Measurements from ENCODE around the gene POLR2H. TPM values are rescaled to one million over a fixed set of nuclear protein-coding genes. Genes with fewer than 3 reads are reported as not detected.

POLR2H gene
- total RNA-seq, 1 experiment from 2014 or later = 153 TPM

DNA sequence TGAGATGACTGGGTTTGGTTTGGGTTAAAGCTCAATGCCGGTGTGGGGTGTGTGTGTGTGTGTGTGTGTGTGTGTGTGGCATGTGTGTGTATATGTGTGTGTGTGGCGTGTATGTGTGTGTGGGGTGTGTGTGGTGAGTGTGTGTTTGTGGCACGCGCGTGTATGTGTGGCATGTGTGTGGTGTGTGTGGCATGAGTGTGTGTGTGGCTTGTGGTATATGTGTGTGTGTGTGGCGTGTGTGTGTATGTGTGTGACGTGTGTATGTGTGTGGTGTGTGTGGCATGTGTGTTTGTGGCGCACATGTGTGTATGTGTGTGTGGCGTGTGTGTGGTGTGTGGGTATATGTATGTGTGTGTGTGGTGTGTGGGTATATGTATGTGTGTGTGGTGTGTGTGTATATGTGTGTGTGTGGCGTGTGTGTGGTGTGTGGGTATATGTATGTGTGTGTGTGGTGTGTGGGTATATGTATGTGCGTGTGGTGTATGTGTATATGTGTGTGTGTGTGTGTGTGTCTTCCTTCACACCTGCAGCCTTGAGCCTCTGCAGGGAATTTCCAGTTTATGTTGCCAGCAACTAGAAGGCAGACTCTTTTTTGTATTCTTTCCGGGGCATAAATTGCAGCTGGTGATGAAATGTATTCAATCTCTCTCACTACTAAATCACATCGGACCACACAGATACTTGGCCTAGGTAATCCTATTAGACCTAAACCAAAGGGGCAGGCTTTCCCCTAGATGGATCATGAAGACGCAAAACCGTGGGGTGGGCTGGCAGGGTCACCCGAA is 53.1 kb downstream of the POLR2H start:
- BruUV-seq (replicated peaks) = no TSS peak
- intact Hi-C loops (cut with micrococcal nuclease; ENCODE audit: unreplicated experiment) = loop anchor here (5.0 kb wide), 1 partner anchor 363 kb away; no protein-coding TSS in a partner anchor
- no peaks in the 10 kb centered on the region for H3K79me2 ChIP-seq (ENCODE audit: low read depth)
- H3K27me3 ChIP-seq (ENCODE audit: insufficient read depth, low read depth) = peaks cover 22% of the 10 kb centered on the region; the same call in 1 of the 2 replicates
- H4K20me1 ChIP-seq (ENCODE audit: insufficient read depth) = no peaks in the 10 kb centered on the region
- H3K4me3 ChIP-seq = no peak overlapping the region
- H3K4me2 ChIP-seq = no peak overlapping the region
- H3K9me2 ChIP-seq (ENCODE audit: insufficient read depth) = no peaks in the 10 kb centered on the region
- no peak for DNase-seq
- no peaks in the 10 kb centered on the region for H3K9me3 ChIP-seq (ENCODE audit: insufficient read depth, low read depth)
- no peaks in the 10 kb centered on the region for H3K4me1 ChIP-seq (replicated peaks; ENCODE audit: insufficient read depth)
- no peak overlapping the region for H2AFZ ChIP-seq
- H3K36me3 ChIP-seq (ENCODE audit: low read depth) = no peaks in the 10 kb centered on the region
- no peaks in the 10 kb centered on the region; the same call in 1 of the 2 replicates for H3F3A ChIP-seq (ENCODE audit: insufficient read depth, low read depth)
- TF ChIP-seq, protein P1, sequence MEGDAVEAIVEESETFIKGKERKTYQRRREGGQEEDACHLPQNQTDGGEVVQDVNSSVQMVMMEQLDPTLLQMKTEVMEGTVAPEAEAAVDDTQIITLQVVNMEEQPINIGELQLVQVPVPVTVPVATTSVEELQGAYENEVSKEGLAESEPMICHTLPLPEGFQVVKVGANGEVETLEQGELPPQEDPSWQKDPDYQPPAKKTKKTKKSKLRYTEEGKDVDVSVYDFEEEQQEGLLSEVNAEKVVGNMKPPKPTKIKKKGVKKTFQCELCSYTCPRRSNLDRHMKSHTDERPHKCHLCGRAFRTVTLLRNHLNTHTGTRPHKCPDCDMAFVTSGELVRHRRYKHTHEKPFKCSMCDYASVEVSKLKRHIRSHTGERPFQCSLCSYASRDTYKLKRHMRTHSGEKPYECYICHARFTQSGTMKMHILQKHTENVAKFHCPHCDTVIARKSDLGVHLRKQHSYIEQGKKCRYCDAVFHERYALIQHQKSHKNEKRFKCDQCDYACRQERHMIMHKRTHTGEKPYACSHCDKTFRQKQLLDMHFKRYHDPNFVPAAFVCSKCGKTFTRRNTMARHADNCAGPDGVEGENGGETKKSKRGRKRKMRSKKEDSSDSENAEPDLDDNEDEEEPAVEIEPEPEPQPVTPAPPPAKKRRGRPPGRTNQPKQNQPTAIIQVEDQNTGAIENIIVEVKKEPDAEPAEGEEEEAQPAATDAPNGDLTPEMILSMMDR (conservative IDR thresholded peaks at IDR 0.05) = no peak
- CTCF ChIA-PET = interaction anchor here (0.6 to 1.1 kb wide), 3 partner anchors 40 to 123 kb away, joined by 3 to 4 read pairs (median 3); no protein-coding TSS in a partner anchor
- H3K27ac ChIP-seq = no peak overlapping the region
- POLR2A ChIA-PET (ENCODE audit: unreplicated experiment) = no interaction called here

DNA sequence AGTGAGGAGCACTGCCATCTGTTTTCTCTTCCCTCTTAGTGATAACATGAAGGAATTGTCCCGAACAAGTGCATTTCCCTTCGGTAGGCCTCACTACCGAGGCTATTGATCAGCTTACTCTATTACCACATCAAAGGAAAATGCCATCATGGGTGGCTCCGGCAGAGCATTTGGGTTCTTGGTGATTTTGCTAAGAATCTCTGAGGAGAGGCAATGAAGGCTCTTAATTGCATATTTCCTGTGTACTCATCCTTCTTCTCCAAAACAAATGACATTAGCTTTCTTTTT is 53.6 kb downstream of the POLR2H start:
- Histone ChIP-seq H2AFZ (no peak overlapping the region), H3K9me2 (ENCODE audit: insufficient read depth) (no peaks in the 10 kb centered on the region), H4K20me1 (ENCODE audit: insufficient read depth) (no peaks in the 10 kb centered on the region), H3K36me3 (ENCODE audit: low read depth) (no peaks in the 10 kb centered on the region), H3K4me1 (replicated peaks; ENCODE audit: insufficient read depth) (no peaks in the 10 kb centered on the region), H3F3A (ENCODE audit: insufficient read depth, low read depth) (no peaks in the 10 kb centered on the region; the same call in 1 of the 2 replicates), H3K27ac (no peak overlapping the region), H3K4me2 (no peak overlapping the region), H3K27me3 (ENCODE audit: insufficient read depth, low read depth) (peaks cover 17% of the 10 kb centered on the region; the same call in 1 of the 2 replicates), H3K79me2 (ENCODE audit: low read depth) (no peaks in the 10 kb centered on the region), H3K4me3 (no peak overlapping the region), H3K9me3 (ENCODE audit: insufficient read depth, low read depth) (no peaks in the 10 kb centered on the region)
- no peak for DNase-seq
- no TSS peak for BruUV-seq (replicated peaks)
- no peak for TF ChIP-seq EZH2 (IDR thresholded peaks at IDR 0.05; ENCODE audit: low read depth)
- TF ChIP-seq, protein P1 (conservative IDR thresholded peaks at IDR 0.05) = no peak
- ChIA-PET POLR2A (ENCODE audit: unreplicated experiment) (no interaction called here), CTCF (interaction anchor here (0.6 to 1.1 kb wide), 2 partner anchors 43 to 122 kb away, joined by 3 to 4 read pairs; no protein-coding TSS in a partner anchor)
- intact Hi-C loops (cut with micrococcal nuclease; ENCODE audit: unreplicated experiment) = loop anchor here (5.0 kb wide), 1 partner anchor 362 kb away; no protein-coding TSS in a partner anchor

DNA sequence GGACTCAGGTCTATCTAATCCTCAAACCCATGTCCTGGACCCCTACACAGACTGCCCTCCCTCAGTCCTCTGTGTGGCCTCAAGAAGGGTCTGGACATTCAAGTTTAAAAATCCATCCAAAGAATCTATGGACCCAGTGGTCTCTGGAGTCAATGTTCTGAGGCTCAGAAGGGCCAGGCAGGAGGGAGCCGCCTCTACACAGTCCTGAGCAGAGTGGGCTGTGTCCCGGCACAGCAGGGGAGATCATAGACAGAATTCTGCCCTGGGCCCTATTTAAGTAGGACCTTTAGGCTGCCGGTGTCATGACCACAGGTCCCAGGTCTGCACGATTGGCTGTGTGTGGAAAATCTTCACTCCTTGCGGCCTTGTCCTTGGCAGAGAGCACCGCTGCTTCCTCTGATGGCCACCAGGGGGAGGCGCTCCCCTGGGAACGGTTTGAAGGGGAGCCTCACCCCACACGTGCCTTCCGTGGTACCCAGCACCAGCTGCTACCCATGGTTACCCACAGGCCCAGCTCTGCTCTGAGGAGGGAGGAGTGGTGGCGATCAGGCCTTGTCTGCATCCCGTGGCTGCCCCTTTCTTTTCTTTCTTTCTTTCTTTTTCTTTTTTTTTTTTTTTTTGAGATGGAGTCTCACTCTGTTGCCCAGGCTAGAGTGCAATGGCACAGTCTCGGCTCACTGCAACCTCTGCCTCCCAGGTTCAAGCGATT is 56.3 kb downstream of the POLR2H start:
- Histone ChIP-seq H3K9me2 (ENCODE audit: insufficient read depth) (no peaks in the 10 kb centered on the region), H3F3A (ENCODE audit: insufficient read depth, low read depth) (no peaks in the 10 kb centered on the region; the same call in 1 of the 2 replicates), H2AFZ (no peak overlapping the region), H3K27ac (no peak overlapping the region), H3K36me3 (ENCODE audit: low read depth) (no peaks in the 10 kb centered on the region), H3K27me3 (ENCODE audit: insufficient read depth, low read depth) (peaks cover 11% of the 10 kb centered on the region; the same call in 1 of the 2 replicates), H3K9me3 (ENCODE audit: insufficient read depth, low read depth) (0 out of 2 replicates have a peak, but pooled peaks cover 4% of the 10 kb centered on the region), H4K20me1 (ENCODE audit: insufficient read depth) (no peaks in the 10 kb centered on the region), H3K4me1 (replicated peaks; ENCODE audit: insufficient read depth) (no peaks in the 10 kb centered on the region), H3K79me2 (ENCODE audit: low read depth) (no peaks in the 10 kb centered on the region), H3K4me2 (no peak overlapping the region), H3K4me3 (no peak overlapping the region)
- ChIA-PET POLR2A (ENCODE audit: unreplicated experiment) (no interaction called here), CTCF (interaction anchor here (0.7 to 1.4 kb wide), 3 partner anchors 36 to 96 kb away, joined by 4 to 11 read pairs (median 7); no protein-coding TSS in a partner anchor)
- no peak for TF ChIP-seq EZH2 (IDR thresholded peaks at IDR 0.05; ENCODE audit: low read depth)
- TF ChIP-seq, protein P1 (conservative IDR thresholded peaks at IDR 0.05) = peak; percentile 98
- BruUV-seq (replicated peaks) = no TSS peak
- DNase-seq = peak; percentile 57 to 75
- intact Hi-C loops (cut with micrococcal nuclease; ENCODE audit: unreplicated experiment) = loop anchor here (1.0 to 5.0 kb wide), 5 partner anchors 46 to 360 kb away; no protein-coding TSS in a partner anchor

Other genes with a start within 250 kb of the POLR2H start
- 45.7 and 54.1 TPM in 2 replicates for gene EIF2B5, start 226.4 kb upstream of the POLR2H start, total RNA-seq (2021)
- 101 and 108 TPM in 2 replicates for gene DVL3, start 206.3 kb upstream of the POLR2H start, total RNA-seq (2021)
- gene AP2M1, start 186.9 kb upstream of the POLR2H start, total RNA-seq (2021) = 586 and 606 TPM in 2 replicates
- 98.8 and 137 TPM in 2 replicates for gene ABCF3, start 175.5 kb upstream of the POLR2H start, total RNA-seq (2021)
- gene VWA5B2, start 132.1 kb upstream of the POLR2H start, total RNA-seq (2021) = 0.53 and 0.76 TPM in 2 replicates
- 81.1 and 95.1 TPM in 2 replicates for gene ALG3, start 112.7 kb upstream of the POLR2H start, total RNA-seq (2021)
- 11.7 and 12.1 TPM in 2 replicates for gene EEF1AKMT4, start 112.0 kb upstream of the POLR2H start, total RNA-seq (2021)
- gene CAMK2N2, start 100.2 kb upstream of the POLR2H start, total RNA-seq (2021) = 2.2 and 2.6 TPM in 2 replicates
- gene ECE2, start 85.7 kb upstream of the POLR2H start, total RNA-seq (2021) = not detected in 2 replicates
- 521 and 788 TPM in 2 replicates for gene PSMD2, start 62.5 kb upstream of the POLR2H start, total RNA-seq (2021)
- 657 and 721 TPM in 2 replicates for gene EIF4G1, start 47.1 kb upstream of the POLR2H start, total RNA-seq (2021)
- gene FAM131A, start 24.1 kb upstream of the POLR2H start, total RNA-seq (2021) = 25.5 and 28.2 TPM in 2 replicates
- 27.1 and 33.0 TPM in 2 replicates for gene CLCN2, start 105 bp upstream of the POLR2H start, total RNA-seq (2021)
- not detected in 2 replicates for gene THPO, start 16.5 kb downstream of the POLR2H start, total RNA-seq (2021)
- gene CHRD, start 18.3 kb downstream of the POLR2H start, total RNA-seq (2021) = not detected in 2 replicates
- 12.0 and 15.7 TPM in 2 replicates for gene EPHB3, start 200.1 kb downstream of the POLR2H start, total RNA-seq (2021)

Data from PC-9 (cell line).